ENCODE results near the gene AIFM3.

The AIFM3 gene

GRCh38 chr22:20990184-20991180 lies 23.4 kb downstream of the AIFM3 start:
- H3K4me3 ChIP-seq (ENCODE audit: low read length), result no peak overlapping the region
- H3K4me1 ChIP-seq (ENCODE audit: control insufficient read depth, insufficient read depth, low read length), result no peaks in the 10 kb centered on the region
- H3K9me3 ChIP-seq (ENCODE audit: control insufficient read depth, low read length), result no peaks in the 10 kb centered on the region
- peaks cover 74% of the 10 kb centered on the region for H3K36me3 ChIP-seq (ENCODE audit: control insufficient read depth, insufficient read depth, low read length, severe bottlenecking)
- H3K27me3 ChIP-seq (replicated peaks; ENCODE audit: control insufficient read depth, insufficient read depth, low read length), result no peaks in the 10 kb centered on the region
- H3K9ac ChIP-seq (ENCODE audit: low read length), result no peak overlapping the region
- DNase-seq (ENCODE audit: low read depth), result no peak

GRCh38 chr22:20991252-20992055 lies 24.4 kb downstream of the AIFM3 start:
- no peaks in the 10 kb centered on the region for H3K4me1 ChIP-seq (ENCODE audit: control insufficient read depth, insufficient read depth, low read length)
- H3K36me3 ChIP-seq (ENCODE audit: control insufficient read depth, insufficient read depth, low read length, severe bottlenecking), result peaks cover 70% of the 10 kb centered on the region
- H3K9ac ChIP-seq (ENCODE audit: low read length), result no peak overlapping the region
- no peaks in the 10 kb centered on the region for H3K9me3 ChIP-seq (ENCODE audit: control insufficient read depth, low read length)
- no peaks in the 10 kb centered on the region for H3K27me3 ChIP-seq (replicated peaks; ENCODE audit: control insufficient read depth, insufficient read depth, low read length)
- no peak overlapping the region for H3K4me3 ChIP-seq (ENCODE audit: low read length)
- DNase-seq (ENCODE audit: low read depth), result no peak

- H3K4me1 ChIP-seq (ENCODE audit: control insufficient read depth, insufficient read depth, low read length), result no peaks in the 10 kb centered on the region
- H3K9ac ChIP-seq (ENCODE audit: low read length), result no peak overlapping the region
- no peaks in the 10 kb centered on the region for H3K27me3 ChIP-seq (replicated peaks; ENCODE audit: control insufficient read depth, insufficient read depth, low read length)
- no peaks in the 10 kb centered on the region for H3K9me3 ChIP-seq (ENCODE audit: control insufficient read depth, low read length)
- DNase-seq (ENCODE audit: low read depth), result no peak
- peaks cover 72% of the 10 kb centered on the region for H3K36me3 ChIP-seq (ENCODE audit: control insufficient read depth, insufficient read depth, low read length, severe bottlenecking)
- no peak overlapping the region for H3K4me3 ChIP-seq (ENCODE audit: low read length)
These were observed 25.0 kb downstream of the AIFM3 start for GRCh38 chr22:20992056-20992442.

- no peaks in the 10 kb centered on the region for H3K27me3 ChIP-seq (replicated peaks; ENCODE audit: control insufficient read depth, insufficient read depth, low read length)
- H3K4me1 ChIP-seq (ENCODE audit: control insufficient read depth, insufficient read depth, low read length), result no peaks in the 10 kb centered on the region
- H3K9me3 ChIP-seq (ENCODE audit: control insufficient read depth, low read length), result no peaks in the 10 kb centered on the region
- H3K36me3 ChIP-seq (ENCODE audit: control insufficient read depth, insufficient read depth, low read length, severe bottlenecking), result peaks cover 72% of the 10 kb centered on the region
- no peak overlapping the region for H3K4me3 ChIP-seq (ENCODE audit: low read length)
- no peak for DNase-seq (ENCODE audit: low read depth)
- H3K9ac ChIP-seq (ENCODE audit: low read length), result no peak overlapping the region
These were observed 25.6 kb downstream of the AIFM3 start for GRCh38 chr22:20992456-20993303.

GRCh38 chr22:20993304-20994127 lies 26.5 kb downstream of the AIFM3 start:
- no peak for DNase-seq (ENCODE audit: low read depth)
- H3K36me3 ChIP-seq (ENCODE audit: control insufficient read depth, insufficient read depth, low read length, severe bottlenecking), result peaks cover 69% of the 10 kb centered on the region

GRCh38 chr22:20994128-20994901 lies 27.3 kb downstream of the AIFM3 start:
- no peaks in the 10 kb centered on the region for H3K4me1 ChIP-seq (ENCODE audit: control insufficient read depth, insufficient read depth, low read length)
- DNase-seq (ENCODE audit: low read depth), result no peak
- no peak overlapping the region for H3K9ac ChIP-seq (ENCODE audit: low read length)
- H3K36me3 ChIP-seq (ENCODE audit: control insufficient read depth, insufficient read depth, low read length, severe bottlenecking), result peaks cover 72% of the 10 kb centered on the region
- no peaks in the 10 kb centered on the region for H3K27me3 ChIP-seq (replicated peaks; ENCODE audit: control insufficient read depth, insufficient read depth, low read length)
- no peak overlapping the region for H3K4me3 ChIP-seq (ENCODE audit: low read length)
- H3K9me3 ChIP-seq (ENCODE audit: control insufficient read depth, low read length), result no peaks in the 10 kb centered on the region

More at GRCh38 chr22:20993304-20994127, 26.5 kb downstream of the AIFM3 start:
- H3K9me3 ChIP-seq (ENCODE audit: control insufficient read depth, low read length), result no peaks in the 10 kb centered on the region
- H3K4me1 ChIP-seq (ENCODE audit: control insufficient read depth, insufficient read depth, low read length), result no peaks in the 10 kb centered on the region
- no peak overlapping the region for H3K9ac ChIP-seq (ENCODE audit: low read length)
- no peak overlapping the region for H3K4me3 ChIP-seq (ENCODE audit: low read length)
- H3K27me3 ChIP-seq (replicated peaks; ENCODE audit: control insufficient read depth, insufficient read depth, low read length), result no peaks in the 10 kb centered on the region

GRCh38 chr22:20994902-20995241 lies 27.8 kb downstream of the AIFM3 start:
- Histone ChIP-seq H3K4me1 (ENCODE audit: control insufficient read depth, insufficient read depth, low read length) (no peaks in the 10 kb centered on the region), H3K9me3 (ENCODE audit: control insufficient read depth, low read length) (no peaks in the 10 kb centered on the region), H3K9ac (ENCODE audit: low read length) (no peak overlapping the region), H3K36me3 (ENCODE audit: control insufficient read depth, insufficient read depth, low read length, severe bottlenecking) (peaks cover 74% of the 10 kb centered on the region), H3K27me3 (replicated peaks; ENCODE audit: control insufficient read depth, insufficient read depth, low read length) (no peaks in the 10 kb centered on the region), H3K4me3 (ENCODE audit: low read length) (no peak overlapping the region)
- no peak for DNase-seq (ENCODE audit: low read depth)

GRCh38 chr22:20995329-20996030 lies 28.4 kb downstream of the AIFM3 start:
- H3K9me3 ChIP-seq (ENCODE audit: control insufficient read depth, low read length), result no peaks in the 10 kb centered on the region
- no peak for DNase-seq (ENCODE audit: low read depth)
- peaks cover 5% of the 10 kb centered on the region for H3K4me1 ChIP-seq (ENCODE audit: control insufficient read depth, insufficient read depth, low read length)
- no peak overlapping the region for H3K4me3 ChIP-seq (ENCODE audit: low read length)
- H3K36me3 ChIP-seq (ENCODE audit: control insufficient read depth, insufficient read depth, low read length, severe bottlenecking), result peaks cover 72% of the 10 kb centered on the region
- no peaks in the 10 kb centered on the region for H3K27me3 ChIP-seq (replicated peaks; ENCODE audit: control insufficient read depth, insufficient read depth, low read length)
- no peak overlapping the region for H3K9ac ChIP-seq (ENCODE audit: low read length)

GRCh38 chr22:20996031-20996410 lies 29.0 kb downstream of the AIFM3 start:
- no peak overlapping the region for H3K9ac ChIP-seq (ENCODE audit: low read length)
- H3K9me3 ChIP-seq (ENCODE audit: control insufficient read depth, low read length), result no peaks in the 10 kb centered on the region
- H3K36me3 ChIP-seq (ENCODE audit: control insufficient read depth, insufficient read depth, low read length, severe bottlenecking), result peaks cover 66% of the 10 kb centered on the region
- DNase-seq (ENCODE audit: low read depth), result no peak
- H3K4me1 ChIP-seq (ENCODE audit: control insufficient read depth, insufficient read depth, low read length), result peaks cover 10% of the 10 kb centered on the region
- H3K27me3 ChIP-seq (replicated peaks; ENCODE audit: control insufficient read depth, insufficient read depth, low read length), result no peaks in the 10 kb centered on the region
- H3K4me3 ChIP-seq (ENCODE audit: low read length), result no peak overlapping the region
